Vagina (tissue), 2 donors: ENCODE data around the gene IBA57.

Experiments
- POLR2A ChIP-seq, 2 donors: fragments of 450-650 bp; IDR thresholded peaks; one replicate each; pipeline ENCODE4 v1.6.1; 2017; ENCODE audit warnings: antibody characterized with exemption in 2 of 2, mild to moderate bottlenecking in 2 of 2, moderate library complexity in 2 of 2
- POLR2AphosphoS5 ChIP-seq, 2 donors: sonication (generic); formaldehyde crosslinking; IDR thresholded peaks; one replicate each; pipeline ENCODE4 v1.9.0; 2017; ENCODE audit warnings: antibody characterized with exemption in 2 of 2, mild to moderate bottlenecking in 2 of 2, low read depth in 1 of 2; ENCODE audit not compliant: insufficient read depth in 1 of 2
- TF ChIP-seq, protein P1 (sequence below), 3 experiments: fragments of 450-650 bp in 2 of 3; fragments of 200-600 bp in 1 of 3; sonication (generic) in 1 of 3; IDR thresholded peaks; one replicate each; pipeline ENCODE4 v1.5.1; 2017 to 2019; ENCODE audit warnings: antibody characterized with exemption in 3 of 3, mild to moderate bottlenecking in 2 of 3, moderate library complexity in 2 of 3

GRCh38 chr1:228161866-228162265 lies 3.7 kb upstream of the IBA57 start:
- TF ChIP-seq, protein P1, sequence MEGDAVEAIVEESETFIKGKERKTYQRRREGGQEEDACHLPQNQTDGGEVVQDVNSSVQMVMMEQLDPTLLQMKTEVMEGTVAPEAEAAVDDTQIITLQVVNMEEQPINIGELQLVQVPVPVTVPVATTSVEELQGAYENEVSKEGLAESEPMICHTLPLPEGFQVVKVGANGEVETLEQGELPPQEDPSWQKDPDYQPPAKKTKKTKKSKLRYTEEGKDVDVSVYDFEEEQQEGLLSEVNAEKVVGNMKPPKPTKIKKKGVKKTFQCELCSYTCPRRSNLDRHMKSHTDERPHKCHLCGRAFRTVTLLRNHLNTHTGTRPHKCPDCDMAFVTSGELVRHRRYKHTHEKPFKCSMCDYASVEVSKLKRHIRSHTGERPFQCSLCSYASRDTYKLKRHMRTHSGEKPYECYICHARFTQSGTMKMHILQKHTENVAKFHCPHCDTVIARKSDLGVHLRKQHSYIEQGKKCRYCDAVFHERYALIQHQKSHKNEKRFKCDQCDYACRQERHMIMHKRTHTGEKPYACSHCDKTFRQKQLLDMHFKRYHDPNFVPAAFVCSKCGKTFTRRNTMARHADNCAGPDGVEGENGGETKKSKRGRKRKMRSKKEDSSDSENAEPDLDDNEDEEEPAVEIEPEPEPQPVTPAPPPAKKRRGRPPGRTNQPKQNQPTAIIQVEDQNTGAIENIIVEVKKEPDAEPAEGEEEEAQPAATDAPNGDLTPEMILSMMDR (IDR thresholded peaks at IDR 0.05): no peak
- TF ChIP-seq POLR2A (IDR thresholded peaks at IDR 0.05): no peak
- TF ChIP-seq POLR2AphosphoS5 (IDR thresholded peaks at IDR 0.05; ENCODE audit: insufficient read depth in 1 of 2, low read depth in 1 of 2): no peak
